GM18951 (cell line): ENCODE data around the gene GDI2.

ENCODE experiments used
- POLR2A ChIP-seq: IDR thresholded peaks from 4 replicates; pipeline ENCODE4 v1.6.1; 2011; ENCODE audit warnings: mild to moderate bottlenecking; ENCODE audit not compliant: insufficient read length, insufficient read depth; ENCODE audit errors: extremely low read depth
- in situ Hi-C: fragments of 300-500 bp; cut with MboI; formaldehyde crosslinking; loops from one replicate; pipeline ENCODE4 v1.12.0; 2022; ENCODE audit warnings: low sequenced_read_pairs, mixed read lengths, inconsistent platforms; ENCODE audit not compliant: unreplicated experiment

Gene GDI2

DNA sequence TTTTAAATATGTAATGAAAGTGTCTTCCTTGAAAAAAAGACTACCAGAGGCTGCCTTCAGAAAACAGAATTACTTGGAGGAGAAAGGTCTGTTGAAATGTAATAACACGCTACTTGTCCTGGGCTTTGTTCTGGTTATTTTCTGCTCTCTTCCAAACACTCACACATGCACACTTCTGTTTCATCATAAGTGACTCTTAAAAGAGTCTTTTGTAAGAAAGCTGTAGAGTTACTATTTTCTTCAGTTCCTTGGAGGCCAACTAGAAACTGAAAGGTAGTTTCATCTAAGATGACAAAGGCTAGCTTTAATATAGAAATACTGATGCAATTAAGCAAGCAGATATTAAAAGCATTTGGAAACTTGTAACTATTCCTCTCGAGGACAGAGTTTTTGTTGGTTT is 89.5 kb downstream of the GDI2 start:
- in situ Hi-C loops: no loop called here
- no peak for TF ChIP-seq POLR2A

DNA sequence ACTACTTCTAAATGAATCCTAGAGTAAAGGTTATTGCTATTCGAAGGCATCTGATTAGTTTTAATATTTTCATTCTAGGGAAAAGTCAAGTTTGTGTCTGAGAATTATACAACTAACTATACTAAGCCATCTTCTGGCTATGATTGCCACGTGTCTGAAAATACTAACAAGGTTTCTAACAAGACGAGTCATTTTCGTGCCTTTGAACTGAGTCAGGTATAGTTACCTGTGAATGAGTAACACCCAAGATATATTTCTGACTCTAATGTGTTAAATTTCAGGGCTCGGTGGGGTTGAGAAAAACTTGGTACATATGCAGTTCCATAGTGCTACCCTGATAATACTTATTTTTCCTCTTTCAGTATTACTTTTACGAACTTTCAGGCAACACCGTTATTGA is 93.1 kb downstream of the GDI2 start:
- TF ChIP-seq POLR2A: no peak
- in situ Hi-C loops: no loop called here

GRCh38 chr10:5719546-5719945 is 93.7 kb downstream of the GDI2 start:
- no peak for TF ChIP-seq POLR2A
- in situ Hi-C loops: no loop called here
